Endothelial cell of hepatic sinusoid (primary cell): ENCODE measurements around the gene HMX3.

Experiments
- in situ Hi-C: cut with HindIII; loops from 2 replicates; pipeline ENCODE4 v1.10.0; 2017; ENCODE audit warnings: low sequenced_read_pairs

Gene HMX3

GRCh38 chr10:123146894-123147634, 11.3 kb downstream of the HMX3 start:
- in situ Hi-C loops = no loop called here

- in situ Hi-C loops = no loop called here
Observed at GRCh38 chr10:123147635-123148413, 12.1 kb downstream of the HMX3 start, which contains the start of gene HMX2. HMX2 (plus strand) TSS chr10:123148136; CDS start chr10:123148379, 243 bp downstream.

- in situ Hi-C loops = no loop called here
Observed at GRCh38 chr10:123148414-123149161, 12.8 kb downstream of the HMX3 start.

GRCh38 chr10:123149162-123149567, 13.4 kb downstream of the HMX3 start:
- in situ Hi-C loops = no loop called here

- in situ Hi-C loops = no loop called here
Observed at GRCh38 chr10:123149568-123150270, 13.9 kb downstream of the HMX3 start.

GRCh38 chr10:123150271-123150985, 14.7 kb downstream of the HMX3 start:
- in situ Hi-C loops = no loop called here

GRCh38 chr10:123150986-123151736, 15.4 kb downstream of the HMX3 start:
- in situ Hi-C loops = no loop called here

- in situ Hi-C loops = no loop called here
Observed at GRCh38 chr10:123151737-123152135, 16.0 kb downstream of the HMX3 start.

GRCh38 chr10:123153486-123154091, 17.8 kb downstream of the HMX3 start:
- in situ Hi-C loops = no loop called here

GRCh38 chr10:123154092-123154710, 18.4 kb downstream of the HMX3 start, which contains the start of gene BUB3:
BUB3 (plus strand) TSS chr10:123154402; CDS start chr10:123154918, 516 bp downstream.
- in situ Hi-C loops = no loop called here

GRCh38 chr10:123154711-123155505, 19.1 kb downstream of the HMX3 start:
- in situ Hi-C loops = no loop called here

GRCh38 chr10:123156078-123156477, 20.3 kb downstream of the HMX3 start:
- in situ Hi-C loops = no loop called here

- in situ Hi-C loops = no loop called here
Observed at GRCh38 chr10:123157210-123157609, 21.4 kb downstream of the HMX3 start.

GRCh38 chr10:123158682-123159081, 22.9 kb downstream of the HMX3 start:
- in situ Hi-C loops = no loop called here

- in situ Hi-C loops = no loop called here
Observed at GRCh38 chr10:123160311-123160980, 24.7 kb downstream of the HMX3 start.

- in situ Hi-C loops = no loop called here
Observed at GRCh38 chr10:123164319-123164718, 28.5 kb downstream of the HMX3 start.

GRCh38 chr10:123165445-123166072, 29.8 kb downstream of the HMX3 start:
- in situ Hi-C loops = no loop called here
